HG03571 (cell line): ENCODE measurements around the gene NRDC.

Experiments
- ATAC-seq: cut with Tn5 transposase; IDR thresholded peaks from one replicate; pipeline ENCODE4 v1.9.1; 2021; ENCODE audit not compliant: unreplicated experiment

The NRDC gene

DNA sequence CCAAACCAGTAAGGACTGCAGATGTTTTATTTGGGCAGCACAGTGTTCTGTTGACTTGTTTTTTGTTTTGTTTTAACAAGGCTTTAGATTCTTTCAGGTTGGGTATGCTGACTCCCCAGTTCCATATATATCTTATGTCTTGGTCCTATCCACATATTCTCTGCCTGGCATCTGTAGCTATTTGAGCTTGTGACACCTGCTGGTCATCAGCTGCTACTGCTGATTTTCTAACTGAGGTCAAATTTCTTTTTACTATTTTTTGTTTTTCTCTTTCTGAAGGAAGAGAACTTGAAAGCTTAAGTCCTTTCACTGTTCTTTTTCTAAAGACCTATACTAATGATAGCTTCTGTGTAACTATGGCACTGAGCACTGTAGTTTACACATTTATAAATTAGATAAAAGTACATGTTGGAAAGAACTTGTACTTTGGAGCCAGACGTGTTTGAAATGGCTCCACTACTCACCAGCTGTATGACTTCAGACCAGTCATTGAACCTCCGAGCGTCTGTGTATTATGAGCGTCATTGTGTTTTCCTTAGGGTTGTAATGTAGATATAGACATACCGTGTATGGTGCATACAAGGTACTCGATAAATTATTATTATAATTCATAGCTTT, 109.4 kb downstream of the NRDC start:
- no peak for ATAC-seq

DNA sequence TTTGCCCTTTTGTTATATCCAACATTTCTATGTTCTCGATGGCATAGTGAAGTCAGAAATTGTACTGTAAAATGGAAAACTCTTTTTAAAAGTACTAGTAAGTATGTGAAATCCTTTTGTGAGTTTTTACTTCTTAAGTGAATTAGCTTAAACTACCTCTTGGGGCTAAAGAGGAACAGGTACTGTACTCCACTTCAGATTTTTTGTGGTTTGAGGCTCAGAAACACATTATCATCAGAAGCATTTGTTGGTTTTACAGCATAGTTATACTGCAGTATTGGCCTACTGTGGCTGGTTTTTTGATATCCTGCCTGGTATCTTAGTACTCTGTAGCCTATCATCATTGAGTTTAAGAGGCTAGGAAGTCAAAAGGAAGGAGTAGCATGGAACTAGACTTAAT, 117.2 kb downstream of the NRDC start:
- no peak for ATAC-seq

DNA sequence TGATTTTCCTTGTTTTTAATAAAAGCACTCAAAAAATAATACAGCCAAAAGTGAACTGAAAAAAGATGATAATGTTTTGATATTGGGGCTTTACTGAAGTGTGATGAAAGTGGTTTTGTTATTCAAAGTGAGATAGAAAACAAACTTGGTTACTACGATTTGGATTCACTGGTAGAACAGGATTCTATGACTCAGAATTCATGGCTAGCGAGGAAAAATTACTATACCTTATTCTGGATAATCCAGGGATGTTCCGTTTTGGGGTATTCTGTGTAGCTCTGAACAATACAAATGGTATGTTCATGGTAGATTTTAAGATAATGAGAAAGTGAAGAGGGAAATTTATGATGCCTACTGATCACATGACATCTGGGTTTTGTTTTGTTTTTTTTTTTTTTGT, 117.7 kb downstream of the NRDC start:
- no peak for ATAC-seq

DNA sequence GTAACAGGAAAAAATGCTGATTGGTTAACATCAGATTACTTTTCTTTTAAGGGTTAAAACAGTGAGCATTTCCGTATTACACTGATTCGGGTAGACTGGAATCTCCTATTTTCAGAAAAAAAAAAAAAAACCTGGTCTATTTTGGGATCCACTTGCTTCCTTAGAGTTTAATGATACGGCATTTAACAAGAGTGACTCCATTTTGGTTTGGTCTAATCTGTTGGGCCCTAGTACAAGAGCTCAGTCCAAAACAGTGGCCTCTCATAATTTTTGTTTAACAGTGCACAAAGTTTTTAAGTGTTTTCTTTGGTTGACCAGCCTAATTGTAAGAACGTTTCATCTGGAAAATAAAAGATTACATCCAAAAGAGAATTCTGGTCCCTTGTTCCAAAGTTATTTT, 120.2 kb downstream of the NRDC start:
- ATAC-seq: no peak

DNA sequence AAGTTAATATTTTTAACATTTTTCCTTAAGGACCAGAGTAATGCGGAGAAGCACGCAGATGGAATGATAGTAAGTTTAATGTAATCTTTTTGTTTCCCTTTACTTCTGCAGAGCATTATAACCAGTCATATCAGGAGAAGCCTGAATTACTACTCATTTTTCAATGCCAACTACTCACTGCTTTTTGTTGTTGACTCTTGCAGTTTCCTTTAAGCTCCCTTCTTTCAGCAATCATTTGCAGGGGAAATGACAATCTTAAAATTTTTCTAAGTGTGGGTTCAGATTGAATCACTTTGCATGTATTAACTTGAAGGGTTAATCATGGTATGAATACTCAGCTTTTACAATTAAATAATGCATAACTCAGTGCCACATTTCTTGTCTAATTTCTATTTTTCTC, 122.2 kb downstream of the NRDC start:
- ATAC-seq: no peak

DNA sequence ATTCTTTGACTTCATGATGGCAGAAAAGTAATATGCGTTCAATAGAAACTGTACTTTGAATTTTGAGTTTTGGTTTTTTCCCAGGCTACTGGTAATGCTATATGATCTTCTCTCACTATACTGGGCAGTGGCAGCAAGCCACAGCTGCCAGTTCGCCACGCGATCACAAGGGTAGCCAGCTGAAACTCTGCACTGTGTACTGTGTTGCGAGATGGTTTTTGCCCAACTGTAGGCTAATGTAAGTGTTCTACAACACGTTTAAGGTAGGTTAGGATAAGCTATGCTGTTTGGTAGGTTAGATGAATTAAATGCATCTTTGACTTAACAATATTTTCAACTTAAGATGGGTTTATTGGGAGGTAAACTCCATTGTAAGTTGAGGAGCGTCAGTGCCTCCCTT, 123.1 kb downstream of the NRDC start:
- ATAC-seq: no peak

DNA sequence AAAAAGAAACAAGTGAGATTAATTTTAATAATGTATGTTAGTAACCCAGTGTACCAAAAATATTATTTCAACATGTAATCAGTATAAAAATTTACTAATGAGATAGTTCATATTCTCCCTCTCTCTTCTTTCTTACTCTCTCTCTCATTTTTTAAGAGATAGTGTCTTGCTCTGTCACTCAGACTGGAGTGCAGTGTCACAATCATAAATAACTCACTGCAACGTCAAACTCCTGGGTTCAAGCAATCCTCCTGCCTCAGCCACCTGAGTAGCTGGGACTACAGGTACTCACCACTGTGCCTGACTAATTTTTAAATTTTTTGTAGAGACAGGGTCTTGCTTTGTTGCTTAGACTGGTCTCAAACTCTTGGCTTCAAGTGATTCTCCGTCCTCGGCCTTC, 123.9 kb downstream of the NRDC start:
- ATAC-seq: no peak

DNA sequence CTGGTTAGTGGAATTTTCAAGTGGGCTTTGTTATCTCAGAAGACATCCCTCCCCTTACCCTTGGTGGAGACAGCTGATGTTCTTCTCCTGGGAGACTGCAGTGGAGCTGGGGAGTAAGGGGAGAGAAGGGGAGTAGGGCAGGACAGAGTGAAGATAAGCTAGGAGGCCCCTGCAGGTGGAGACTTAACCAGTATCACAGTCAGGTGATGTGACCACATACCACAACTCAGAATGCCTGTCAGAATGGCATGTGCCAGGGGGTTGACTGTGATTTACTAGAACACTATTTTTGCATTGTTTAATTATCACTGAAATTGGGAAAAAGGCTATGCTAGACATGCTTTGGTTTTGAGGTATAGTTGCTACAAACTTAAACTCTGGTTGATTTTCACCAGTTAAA, 124.6 kb downstream of the NRDC start:
- no peak for ATAC-seq

DNA sequence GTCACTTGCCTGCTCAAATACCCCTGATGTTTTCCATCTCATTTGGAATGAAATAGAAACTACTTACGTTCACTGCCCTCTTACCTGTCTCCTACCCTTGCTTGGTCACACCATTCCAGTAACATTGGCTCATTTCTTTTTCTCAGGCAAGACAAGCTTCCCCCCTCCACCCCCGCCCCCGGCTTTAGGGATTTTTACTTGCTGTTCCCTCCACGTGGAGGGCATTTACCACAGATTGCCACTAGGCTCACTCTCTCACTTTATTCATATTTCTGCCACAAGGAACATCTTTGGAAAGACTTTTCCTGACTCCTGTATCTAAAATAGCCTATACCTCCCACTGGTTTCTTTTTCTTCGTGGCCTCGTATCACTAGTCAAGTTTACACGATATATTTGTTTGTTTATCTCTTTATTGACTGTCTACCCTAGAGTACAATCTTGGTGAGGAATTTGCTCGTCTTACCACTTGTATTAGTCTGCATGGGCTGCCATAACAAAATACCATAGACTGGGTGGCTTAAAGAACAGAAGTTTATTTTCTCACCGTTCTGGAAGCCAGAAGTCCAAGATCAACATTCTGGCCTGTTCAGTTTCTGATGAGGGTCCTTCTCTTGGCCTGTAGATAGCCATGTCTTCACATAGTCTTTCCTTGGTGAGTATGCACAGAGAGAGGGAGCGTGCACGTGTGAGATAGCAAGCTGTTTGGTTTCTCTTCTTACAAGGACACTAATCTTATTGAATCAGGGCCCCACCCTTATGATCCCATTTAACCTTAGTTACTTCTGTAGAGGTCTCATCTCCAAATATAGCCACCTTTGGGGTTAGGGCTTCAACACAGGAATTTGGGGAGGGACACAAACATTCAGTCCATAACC, 126.2 kb downstream of the NRDC start:
- no peak for ATAC-seq

DNA sequence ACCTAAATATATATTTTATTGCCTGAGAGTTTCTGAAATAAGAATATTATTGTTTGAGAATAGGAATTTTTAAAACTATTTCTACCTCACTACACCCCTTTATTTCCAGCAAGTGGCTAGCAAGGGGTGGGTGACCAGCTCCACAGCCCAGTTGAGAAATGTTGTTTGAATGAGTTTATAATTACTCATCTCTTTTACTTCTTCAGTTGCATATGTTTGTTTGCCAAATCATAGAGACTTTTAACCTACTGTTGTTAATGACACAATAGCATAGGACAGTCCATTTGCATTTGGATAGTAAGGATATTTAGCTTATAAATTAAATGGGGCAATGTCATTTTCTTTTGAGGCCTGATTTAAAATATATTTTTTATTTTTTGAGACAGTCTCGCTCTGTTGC, 127.8 kb downstream of the NRDC start:
- ATAC-seq: no peak

DNA sequence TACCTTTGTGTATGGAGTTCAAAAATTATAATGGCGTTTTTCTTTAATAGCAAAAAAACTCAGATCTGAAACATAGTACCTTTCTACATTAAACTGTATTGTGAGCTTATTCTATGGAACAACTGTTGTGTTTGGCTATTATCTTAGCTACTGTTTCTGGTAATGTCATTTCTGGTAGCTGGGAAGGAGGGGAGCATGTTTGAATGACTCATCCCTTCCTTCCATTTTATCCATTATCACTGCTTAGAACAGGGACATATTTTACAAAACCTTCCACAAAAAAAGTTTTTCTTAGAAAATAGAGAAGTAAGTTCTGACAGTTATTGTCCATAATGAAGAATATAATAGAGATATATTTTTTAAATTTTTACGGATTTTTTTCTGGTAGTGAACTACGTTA, 128.3 kb downstream of the NRDC start:
- no peak for ATAC-seq

DNA sequence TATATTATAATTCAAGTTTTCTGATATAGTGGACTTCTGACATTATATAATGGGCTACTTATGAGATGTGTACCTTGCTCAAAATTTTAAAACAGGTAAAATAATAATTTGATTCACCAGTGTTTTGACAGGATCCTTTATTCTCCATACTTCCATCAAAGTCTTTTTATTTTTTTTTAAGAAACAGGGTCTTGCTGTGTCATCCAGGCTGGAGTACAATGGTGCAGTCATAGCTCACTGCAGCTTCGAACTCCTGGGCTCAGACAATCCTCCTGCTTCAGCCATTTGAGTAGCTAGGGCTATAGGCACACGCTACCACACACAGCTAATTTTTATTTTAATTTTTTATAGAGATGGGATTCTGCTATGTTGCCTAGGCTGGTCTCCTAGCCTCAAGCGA, 129.4 kb downstream of the NRDC start:
- ATAC-seq: no peak

DNA sequence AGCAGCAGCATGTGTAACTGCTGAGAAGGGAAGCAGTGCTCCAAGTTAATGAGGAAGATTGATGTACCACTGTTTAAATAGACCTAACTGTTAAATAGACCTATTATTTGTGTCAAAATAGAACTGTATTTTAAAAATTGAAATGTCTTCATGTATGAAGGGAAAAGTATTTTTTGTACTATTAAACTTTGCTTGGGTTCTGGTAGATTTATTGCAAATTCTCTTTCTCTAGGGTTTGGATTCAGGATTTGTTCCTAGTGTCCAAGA, 133.3 kb downstream of the NRDC start:
- ATAC-seq: no peak

DNA sequence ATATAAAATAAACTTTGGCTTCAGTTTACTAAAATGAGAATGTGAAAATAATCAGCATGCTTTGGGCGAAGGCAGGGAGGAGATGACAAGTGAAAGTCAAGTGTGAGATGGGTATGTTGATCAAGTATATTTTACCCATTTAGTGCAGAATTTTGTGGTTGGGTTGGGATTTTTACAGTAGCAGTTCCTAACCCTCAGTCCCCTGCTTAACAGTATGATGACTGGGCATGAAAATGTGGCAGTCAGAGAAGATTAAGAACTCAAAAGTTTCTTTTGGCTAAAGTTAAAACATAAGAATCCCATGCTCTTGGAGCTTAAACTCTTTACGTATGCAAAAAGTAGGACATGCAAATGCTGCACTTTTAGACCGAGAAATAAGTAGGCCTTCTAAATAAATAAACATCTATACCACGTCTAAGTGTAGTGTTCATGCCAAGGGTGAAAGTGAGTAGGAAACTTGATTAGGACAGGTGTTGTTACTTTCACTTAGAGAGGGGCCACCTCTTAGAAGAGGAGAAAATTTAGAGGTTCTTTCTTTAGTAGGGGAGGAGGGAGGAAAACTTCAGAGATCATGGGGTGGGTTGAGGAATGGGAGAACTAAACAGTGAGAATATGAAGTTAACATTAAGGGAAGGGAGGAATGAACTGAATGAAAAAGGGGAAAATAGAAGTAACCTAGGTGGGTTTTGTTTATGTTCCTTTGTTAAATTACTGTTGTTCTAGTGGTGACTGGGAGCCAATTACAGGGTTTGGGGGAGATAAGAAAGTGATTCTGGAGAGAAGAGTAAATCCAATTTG, 133.8 kb downstream of the NRDC start:
- no peak for ATAC-seq

DNA sequence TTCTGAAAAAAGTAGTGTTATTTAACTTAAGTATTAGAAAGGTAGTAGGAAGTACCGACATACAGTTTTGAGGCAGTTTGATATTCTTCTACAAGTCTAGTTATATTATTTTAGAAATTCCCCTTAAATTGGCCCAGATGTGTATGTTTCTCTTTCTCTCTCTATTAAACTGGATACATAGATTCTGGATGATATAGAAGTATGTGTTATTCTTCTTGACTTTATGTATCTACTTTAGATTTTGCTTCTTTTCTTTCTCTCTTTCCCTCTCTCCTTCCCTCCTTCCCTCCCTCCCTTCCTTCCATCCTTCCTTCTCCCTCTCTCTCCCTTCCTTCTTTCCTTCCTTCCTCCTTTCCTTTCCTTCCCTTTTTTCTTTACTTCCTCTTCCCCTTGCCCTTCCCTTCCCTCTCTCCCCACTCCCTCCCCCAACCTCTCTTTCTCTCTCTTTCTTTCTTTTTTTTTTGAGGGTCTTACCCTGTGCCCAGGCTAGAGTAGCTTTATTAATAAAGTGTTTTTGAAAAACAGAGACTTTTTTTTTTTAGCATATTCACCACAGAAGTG, 137.3 kb downstream of the NRDC start:
- ATAC-seq: no peak

DNA sequence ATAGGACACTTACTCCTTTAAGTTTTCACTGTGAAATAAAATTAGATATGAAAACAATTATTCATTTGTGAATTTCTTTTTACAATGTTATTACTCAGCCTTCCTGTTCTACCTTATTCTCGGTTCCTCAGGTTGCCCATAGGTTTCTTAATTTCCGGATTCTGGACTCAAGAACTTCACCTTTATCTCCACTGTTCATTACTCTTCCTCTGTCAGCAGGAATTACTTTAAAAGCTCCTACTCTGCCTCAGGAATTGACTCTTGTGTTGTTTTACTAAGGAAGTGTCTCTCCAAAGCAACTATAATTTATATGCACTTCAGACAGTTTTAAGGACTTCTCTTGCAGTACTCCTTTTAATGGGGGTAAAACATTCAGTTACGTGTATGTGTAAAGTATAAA, 137.9 kb downstream of the NRDC start:
- ATAC-seq: peak; percentile 53
